ENCODE data around the gene AHI1. TPM values are rescaled to one million over a fixed set of nuclear protein-coding genes. Genes with fewer than 3 reads are reported as not detected.

Gene AHI1
- total and polyA plus RNA-seq, 2 experiments from 2014 or later = 14.8 to 21.5 TPM

GRCh38 chr6:135465903-135466302, 31.6 kb downstream of the AHI1 start:
- Histone ChIP-seq H4K20me1 (ENCODE audit: insufficient read depth, poor library complexity, severe bottlenecking) (no peaks in the 10 kb centered on the region), H3K79me2 (no peaks in the 10 kb centered on the region), H3K36me3 (replicated peaks; ENCODE audit: insufficient read depth, low read depth) (no peaks in the 10 kb centered on the region), H3K9me3 (ENCODE audit: low read depth) (no peaks in the 10 kb centered on the region), H3K4me2 (no peak overlapping the region), H3K4me1 (ENCODE audit: insufficient read depth) (no peaks in the 10 kb centered on the region), H3K27me3 (no peaks in the 10 kb centered on the region), H2AFZ (no peak overlapping the region), H3K27ac (no peak overlapping the region), H3K9me2 (replicated peaks; ENCODE audit: insufficient read depth) (no peaks in the 10 kb centered on the region), H3K4me3 (no peak overlapping the region)
- 80% methylated on average over 4 of the region's 4 CpGs for WGBS (ENCODE audit: low lambda C conversion rate, missing lambda C conversion rate)
- no peak for DNase-seq (ENCODE audit: low spot score)
- TF ChIP-seq CTCF (IDR thresholded peaks at IDR 0.05; ENCODE audit: poor library complexity) (no peak), EZH2phosphoT487 (IDR thresholded peaks at IDR 0.05; ENCODE audit: low read depth, severe bottlenecking, unreplicated experiment) (no peak), EZH2 (IDR thresholded peaks at IDR 0.05; ENCODE audit: borderline replicate concordance) (no peak)

- Histone ChIP-seq H4K20me1 (ENCODE audit: insufficient read depth, poor library complexity, severe bottlenecking) (no peaks in the 10 kb centered on the region), H3K36me3 (replicated peaks; ENCODE audit: insufficient read depth, low read depth) (no peaks in the 10 kb centered on the region), H3K9me2 (replicated peaks; ENCODE audit: insufficient read depth) (no peaks in the 10 kb centered on the region), H2AFZ (no peak overlapping the region), H3K79me2 (no peaks in the 10 kb centered on the region), H3K4me2 (no peak overlapping the region), H3K27me3 (no peaks in the 10 kb centered on the region), H3K27ac (no peak overlapping the region), H3K9me3 (ENCODE audit: low read depth) (no peaks in the 10 kb centered on the region), H3K4me1 (ENCODE audit: insufficient read depth) (no peaks in the 10 kb centered on the region), H3K4me3 (no peak overlapping the region)
- TF ChIP-seq EZH2phosphoT487 (IDR thresholded peaks at IDR 0.05; ENCODE audit: low read depth, severe bottlenecking, unreplicated experiment) (no peak), CTCF (IDR thresholded peaks at IDR 0.05; ENCODE audit: poor library complexity) (no peak), EZH2 (IDR thresholded peaks at IDR 0.05; ENCODE audit: borderline replicate concordance) (no peak)
- WGBS (ENCODE audit: low lambda C conversion rate, missing lambda C conversion rate) = 100% methylated on average over 1 of the region's 1 CpG
- DNase-seq (ENCODE audit: low spot score) = no peak
These were observed 32.2 kb downstream of the AHI1 start for GRCh38 chr6:135465307-135465706.

- Histone ChIP-seq H3K79me2 (no peaks in the 10 kb centered on the region), H3K4me2 (no peak overlapping the region), H2AFZ (no peak overlapping the region), H3K4me1 (ENCODE audit: insufficient read depth) (no peaks in the 10 kb centered on the region), H3K27ac (no peak overlapping the region), H3K9me3 (ENCODE audit: low read depth) (no peaks in the 10 kb centered on the region), H3K9me2 (replicated peaks; ENCODE audit: insufficient read depth) (no peaks in the 10 kb centered on the region), H4K20me1 (ENCODE audit: insufficient read depth, poor library complexity, severe bottlenecking) (no peaks in the 10 kb centered on the region), H3K36me3 (replicated peaks; ENCODE audit: insufficient read depth, low read depth) (no peaks in the 10 kb centered on the region), H3K27me3 (no peaks in the 10 kb centered on the region), H3K4me3 (no peak overlapping the region)
- TF ChIP-seq EZH2phosphoT487 (IDR thresholded peaks at IDR 0.05; ENCODE audit: low read depth, severe bottlenecking, unreplicated experiment) (no peak), EZH2 (IDR thresholded peaks at IDR 0.05; ENCODE audit: borderline replicate concordance) (no peak), CTCF (IDR thresholded peaks at IDR 0.05; ENCODE audit: poor library complexity) (no peak)
- WGBS (ENCODE audit: low lambda C conversion rate, missing lambda C conversion rate) = 100% methylated on average over 1 of the region's 1 CpG
- DNase-seq (ENCODE audit: low spot score) = no peak
These were observed 32.9 kb downstream of the AHI1 start for GRCh38 chr6:135464634-135465033.

- Histone ChIP-seq H3K4me3 (no peak overlapping the region), H3K9me3 (ENCODE audit: low read depth) (no peaks in the 10 kb centered on the region), H3K27me3 (no peaks in the 10 kb centered on the region), H2AFZ (no peak overlapping the region), H3K4me1 (ENCODE audit: insufficient read depth) (no peaks in the 10 kb centered on the region), H3K79me2 (no peaks in the 10 kb centered on the region), H4K20me1 (ENCODE audit: insufficient read depth, poor library complexity, severe bottlenecking) (no peaks in the 10 kb centered on the region), H3K27ac (no peak overlapping the region), H3K4me2 (no peak overlapping the region), H3K9me2 (replicated peaks; ENCODE audit: insufficient read depth) (no peaks in the 10 kb centered on the region), H3K36me3 (replicated peaks; ENCODE audit: insufficient read depth, low read depth) (no peaks in the 10 kb centered on the region)
- no peak for TF ChIP-seq EZH2phosphoT487 (IDR thresholded peaks at IDR 0.05; ENCODE audit: low read depth, severe bottlenecking, unreplicated experiment)
- TF ChIP-seq EZH2 (IDR thresholded peaks at IDR 0.05; ENCODE audit: borderline replicate concordance) = no peak
- TF ChIP-seq CTCF (IDR thresholded peaks at IDR 0.05; ENCODE audit: poor library complexity) = no peak
- no peak for DNase-seq (ENCODE audit: low spot score)
- 84% methylated on average over 1 of the region's 1 CpG for WGBS (ENCODE audit: low lambda C conversion rate, missing lambda C conversion rate)
These were observed 36.3 kb downstream of the AHI1 start for GRCh38 chr6:135461208-135461607.

All from hepatocyte (in vitro differentiated cells).